HepG2 (cell line): ENCODE measurements around the gene AFF1. TPM values are rescaled to one million over a fixed set of nuclear protein-coding genes. Genes with fewer than 3 reads are reported as not detected.
A peak's percentile ranks its signal among the peaks of the same experiment; 100 is the strongest.

Experiments
- BHLHE40 ChIP-seq: IDR thresholded peaks from 2 replicates; pipeline ENCODE4 v1.6.1; 2011; ENCODE audit warnings: low read length, improper control_type of control experiment
- CTCF ChIP-seq: sonication (generic); formaldehyde crosslinking; IDR thresholded peaks from 2 replicates; pipeline ENCODE4 v1.5.0; 2020; ENCODE audit warnings: mild to moderate bottlenecking, missing genetic modification reagents, moderate library complexity
- GPBP1L1 ChIP-seq: sonication (generic); formaldehyde crosslinking; IDR thresholded peaks from 2 replicates; pipeline ENCODE4 v1.5.0; 2020; ENCODE audit warnings: mild to moderate bottlenecking, missing genetic modification reagents
- JUNB ChIP-seq: sonication (generic); formaldehyde crosslinking; IDR thresholded peaks from 2 replicates; pipeline ENCODE4 v1.8.0; 2022; ENCODE audit warnings: missing genetic modification reagents, mild to moderate bottlenecking, borderline replicate concordance
- KAT7 ChIP-seq: IDR thresholded peaks from 2 replicates; pipeline ENCODE4 v1.6.1; 2018; ENCODE audit warnings: borderline replicate concordance, missing compliant biosample characterization
- MBNL3 ChIP-seq: fragments of 250-450 bp; sonication (Bioruptor Pico); conservative IDR thresholded peaks from 2 replicates; pipeline ENCODE4 v1.8.0; 2022; ENCODE audit warnings: mild to moderate bottlenecking, inconsistent platforms
- MEIS1 ChIP-seq: sonication (generic); formaldehyde crosslinking; IDR thresholded peaks from 2 replicates; pipeline ENCODE4 v1.9.0; 2021; ENCODE audit warnings: mild to moderate bottlenecking, missing genetic modification reagents, moderate library complexity, borderline replicate concordance
- NFYB ChIP-seq: sonication (generic); formaldehyde crosslinking; IDR thresholded peaks from 2 replicates; pipeline ENCODE4 v1.4.0; 2020; ENCODE audit warnings: missing genetic modification reagents
- NR2F6 ChIP-seq, 2 experiments: IDR thresholded peaks; 2 replicates each; pipeline ENCODE4 v1.6.1; 2016; ENCODE audit warnings: antibody characterized with exemption in 1 of 2, mild to moderate bottlenecking in 1 of 2
- PRDM10 ChIP-seq: sonication (generic); formaldehyde crosslinking; IDR thresholded peaks from 2 replicates; pipeline ENCODE4 v1.4.0; 2020; ENCODE audit warnings: low read depth, missing genetic modification reagents
- SP4 ChIP-seq: sonication (generic); formaldehyde crosslinking; IDR thresholded peaks from 2 replicates; pipeline ENCODE4 v1.8.1; 2023; ENCODE audit warnings: mild to moderate bottlenecking, missing genetic modification reagents
- SP5 ChIP-seq: IDR thresholded peaks from 2 replicates; pipeline ENCODE4 v1.6.1; 2016; ENCODE audit warnings: low read depth, borderline replicate concordance
- SRF ChIP-seq: IDR thresholded peaks from 2 replicates; pipeline ENCODE4 v1.6.1; 2011; ENCODE audit warnings: mild to moderate bottlenecking, low read depth, low read length, moderate library complexity
- ZNF512 ChIP-seq: sonication (generic); formaldehyde crosslinking; IDR thresholded peaks from 2 replicates; pipeline ENCODE4 v1.4.0; 2020; ENCODE audit warnings: mild to moderate bottlenecking, missing genetic modification reagents
- ZNF607 ChIP-seq: sonication (generic); formaldehyde crosslinking; IDR thresholded peaks from 2 replicates; pipeline ENCODE4 v1.5.1; 2020; ENCODE audit warnings: missing genetic modification reagents, mild to moderate bottlenecking, borderline replicate concordance
- ZNF724P ChIP-seq: sonication (generic); formaldehyde crosslinking; IDR thresholded peaks from 2 replicates; pipeline ENCODE4 v1.8.0; 2022; ENCODE audit warnings: missing genetic modification reagents, borderline replicate concordance
- ZNF737 ChIP-seq: sonication (generic); formaldehyde crosslinking; IDR thresholded peaks from 2 replicates; pipeline ENCODE4 v1.5.0; 2020; ENCODE audit warnings: missing genetic modification reagents, mild to moderate bottlenecking, borderline replicate concordance
- ZNF770 ChIP-seq: sonication (generic); formaldehyde crosslinking; IDR thresholded peaks from 2 replicates; pipeline ENCODE4 v1.5.0; 2020; ENCODE audit warnings: mild to moderate bottlenecking, missing genetic modification reagents
- polyA plus RNA-seq, 8 experiments: library from polyadenylated mRNA; depleted of rRNA in 3 of 8; stranded (reverse) in 7 of 8; unstranded in 1 of 8; fragments of >200 nt; fragmentation: Illumina TruSeq in 4 of 8; extraction: Trizol in 4 of 8; gene quantifications; 2 replicates each; pipeline versions ENCODE4 v1.2.1 to v1.2.3, GENCODE V29; 2011 to 2016; ENCODE audit warnings: low read depth in 4 of 8, missing spikeins in 1 of 8, mixed read lengths in 1 of 8; ENCODE audit not compliant: insufficient read depth in 1 of 8
- total RNA-seq, 5 experiments: library from RNA; depleted of rRNA; stranded (reverse); fragments of >200 nt; fragmentation: Illumina TruSeq; extraction: Trizol; gene quantifications; 2 replicates each; pipeline ENCODE4 v1.2.3, GENCODE V29; 2016; ENCODE audit warnings: low read depth in 1 of 5

The AFF1 gene
- total and polyA plus RNA-seq, 2 of the 13 experiments (the other 11 are each of a cell fraction or from before 2014, with no cell fraction given): 15.5 to 15.9 TPM

- TF ChIP-seq ZNF512 (CRISPR knock-in tag) (no peak), ZNF737 (CRISPR knock-in tag) (no peak), BHLHE40 (no peak), KAT7 (CRISPR knock-in tag) (no peak), GPBP1L1 (CRISPR knock-in tag) (no peak), ZNF770 (no peak), SP4 (CRISPR knock-in tag) (no peak), MEIS1 (CRISPR knock-in tag) (no peak), SP5 (CRISPR knock-in tag) (peak; percentile 56; the same call in 1 of the 2 replicates), MBNL3 (CRISPR knock-in tag) (no peak), JUNB (CRISPR knock-in tag) (no peak), ZNF724P (no peak), NFYB (no peak), ZNF607 (no peak), PRDM10 (CRISPR knock-in tag) (no peak), SRF (peak; percentile 78; the same call in 1 of the 2 replicates), NR2F6 (IDR thresholded peaks at IDR 0.05) (no peak), NR2F6 (CRISPR knock-in tag; IDR thresholded peaks at IDR 0.05) (peak; percentile 19; the same call in 1 of the 2 replicates), CTCF (CRISPR knock-in tag) (0 out of 2 replicates have a peak, but pooled peaks have one; percentile 25)
Observed at GRCh38 chr4:87120411-87121162, 185.8 kb downstream of the AFF1 start (continued).
